H9 (cell line): Measurements from ENCODE around the gene RBBP4. TPM values are rescaled to one million over a fixed set of nuclear protein-coding genes. Genes with fewer than 3 reads are reported as not detected.
A peak's percentile ranks its signal among the peaks of the same experiment; 100 is the strongest.

Source experiments
- DNase-seq: peaks from one replicate; pipeline ENCODE4 v3.0.0-alpha.2; 2017
- H2AFZ ChIP-seq: one replicate; pipeline ENCODE4 v1.6.1; 2013; ENCODE audit warnings: mild to moderate bottlenecking, low read length, control low read depth, moderate library complexity
- H2AK5ac ChIP-seq: 2 replicates; pipeline ENCODE4 v1.6.1; 2013; ENCODE audit warnings: low read length, control low read depth, mixed read lengths; ENCODE audit not compliant: insufficient read length
- H2BK120ac ChIP-seq: one replicate; pipeline ENCODE4 v1.6.1; 2013; ENCODE audit warnings: low read depth, mild to moderate bottlenecking, low read length, control low read depth, inconsistent platforms; ENCODE audit not compliant: poor library complexity, severe bottlenecking
- H2BK12ac ChIP-seq: 2 replicates; pipeline ENCODE4 v1.6.1; 2013; ENCODE audit warnings: low read length, control low read depth, mixed read lengths, low read depth; ENCODE audit not compliant: insufficient read length
- H2BK15ac ChIP-seq: 2 replicates; pipeline ENCODE4 v1.6.1; 2013; ENCODE audit warnings: low read depth, low read length, control low read depth
- H2BK20ac ChIP-seq: one replicate; pipeline ENCODE4 v1.6.1; 2013; ENCODE audit warnings: low read depth, mild to moderate bottlenecking, low read length, control low read depth, inconsistent platforms; ENCODE audit not compliant: poor library complexity, severe bottlenecking
- H2BK5ac ChIP-seq: 2 replicates; pipeline ENCODE4 v1.6.1; 2013; ENCODE audit warnings: low read length, control low read depth, mixed read lengths; ENCODE audit not compliant: insufficient read length
- H3K14ac ChIP-seq: 2 replicates; pipeline ENCODE4 v1.6.1; 2013; ENCODE audit warnings: low read length, control low read depth; ENCODE audit not compliant: insufficient read depth
- H3K18ac ChIP-seq: 2 replicates; pipeline ENCODE4 v1.6.1; 2013; ENCODE audit warnings: low read depth, mild to moderate bottlenecking, mixed read lengths, low read length, control low read depth; ENCODE audit not compliant: insufficient read length
- H3K23ac ChIP-seq: 2 replicates; pipeline ENCODE4 v1.6.1; 2013; ENCODE audit warnings: low read length, control low read depth, mixed read lengths, low read depth; ENCODE audit not compliant: insufficient read length
- H3K23me2 ChIP-seq: 2 replicates; pipeline ENCODE4 v1.6.1; 2013; ENCODE audit warnings: low read depth, mild to moderate bottlenecking, mixed read lengths, low read length, control low read depth; ENCODE audit not compliant: insufficient read length, poor library complexity, severe bottlenecking
- H3K27ac ChIP-seq: 2 replicates; pipeline ENCODE4 v1.5.1; 2013; ENCODE audit warnings: low read length, control low read depth, mixed read lengths, low read depth; ENCODE audit not compliant: insufficient read length
- H3K27me3 ChIP-seq: 2 replicates; pipeline ENCODE4 v1.6.1; 2013; ENCODE audit warnings: low read length, control low read depth, inconsistent platforms; ENCODE audit not compliant: insufficient read depth
- H3K4ac ChIP-seq: 2 replicates; pipeline ENCODE4 v1.6.1; 2013; ENCODE audit warnings: low read depth, mild to moderate bottlenecking, control low read depth, inconsistent platforms, low read length, moderate library complexity
- H3K4me1 ChIP-seq: 2 replicates; pipeline ENCODE4 v1.6.1; 2013; ENCODE audit warnings: low read length, control low read depth, inconsistent platforms; ENCODE audit not compliant: insufficient read depth
- H3K4me2 ChIP-seq: 2 replicates; pipeline ENCODE4 v1.6.1; 2013; ENCODE audit warnings: low read length, control low read depth, mixed read lengths; ENCODE audit not compliant: insufficient read length, insufficient read depth
- H3K56ac ChIP-seq: 2 replicates; pipeline ENCODE4 v1.6.1; 2013; ENCODE audit warnings: low read depth, mild to moderate bottlenecking, mixed read lengths, low read length, control low read depth; ENCODE audit not compliant: insufficient read length
- H3K79me1 ChIP-seq: 2 replicates; pipeline ENCODE4 v1.6.1; 2013; ENCODE audit warnings: low read depth, mild to moderate bottlenecking, moderate library complexity, low read length, control low read depth, inconsistent platforms; ENCODE audit not compliant: insufficient read depth, poor library complexity, severe bottlenecking
- H3K79me2 ChIP-seq: 2 replicates; pipeline ENCODE4 v1.6.1; 2013; ENCODE audit warnings: low read length, control low read depth, inconsistent platforms; ENCODE audit not compliant: insufficient read depth
- H3K9ac ChIP-seq: 2 replicates; pipeline ENCODE4 v1.6.1; 2013; ENCODE audit warnings: low read length, control low read depth, mixed read lengths; ENCODE audit not compliant: insufficient read length; ENCODE audit errors: extremely low read depth
- H3K9me3 ChIP-seq: one replicate; pipeline ENCODE4 v1.6.1; 2013; ENCODE audit warnings: low read depth, low read length, inconsistent platforms; ENCODE audit not compliant: control insufficient read depth
- H3T11ph ChIP-seq: one replicate; pipeline ENCODE4 v1.6.1; 2013; ENCODE audit warnings: mild to moderate bottlenecking, low read length, control low read depth, inconsistent platforms
- H4K20me1 ChIP-seq: one replicate; pipeline ENCODE4 v1.6.1; 2013; ENCODE audit not compliant: control insufficient read depth, insufficient read length, insufficient read depth
- H4K5ac ChIP-seq: 2 replicates; pipeline ENCODE4 v1.6.1; 2013; ENCODE audit warnings: low read depth, mild to moderate bottlenecking, mixed read lengths, low read length, control low read depth; ENCODE audit not compliant: insufficient read length
- H4K8ac ChIP-seq: replicated peaks from 2 replicates; pipeline ENCODE4 v1.6.1; 2013; ENCODE audit warnings: low read length, control low read depth, mixed read lengths, low read depth; ENCODE audit not compliant: insufficient read length
- H4K91ac ChIP-seq: 2 replicates; pipeline ENCODE4 v1.6.1; 2013; ENCODE audit warnings: low read depth, mild to moderate bottlenecking, moderate library complexity, mixed read lengths, low read length, control low read depth; ENCODE audit not compliant: insufficient read length
- H3K27ac Mint-ChIP-seq, 3 experiments: 2 replicates in 2 of 3; 3 replicates in 1 of 3; pipeline ENCODE4 v1.8.0; 2020 to 2021; ENCODE audit warnings: mixed read lengths in 3 of 3, mild to moderate bottlenecking in 1 of 3, moderate library complexity in 1 of 3
- H3K27me3 Mint-ChIP-seq: 2 replicates; pipeline ENCODE4 v1.8.0; 2021; ENCODE audit warnings: low read depth, mild to moderate bottlenecking, moderate library complexity, mixed read lengths
- H3K36me3 Mint-ChIP-seq, 3 experiments: 2 replicates in 2 of 3; 3 replicates in 1 of 3; pipeline ENCODE4 v1.8.0; 2020 to 2021; ENCODE audit warnings: low read depth in 3 of 3, mixed read lengths in 3 of 3; ENCODE audit not compliant: insufficient read depth in 1 of 3
- H3K4me1 Mint-ChIP-seq, 2 experiments: 2 replicates each; pipeline ENCODE4 v1.8.0; 2020; ENCODE audit warnings: mixed read lengths in 2 of 2
- H3K4me3 Mint-ChIP-seq, 2 experiments: 2 replicates in 1 of 2; 3 replicates in 1 of 2; pipeline ENCODE4 v1.8.0; 2020 to 2021; ENCODE audit warnings: mild to moderate bottlenecking in 2 of 2, mixed read lengths in 2 of 2, moderate library complexity in 1 of 2
- H3K9me3 Mint-ChIP-seq, 2 experiments: 2 replicates in 1 of 2; 3 replicates in 1 of 2; pipeline ENCODE4 v1.8.0; 2020; ENCODE audit warnings: mild to moderate bottlenecking in 2 of 2, mixed read lengths in 2 of 2, moderate library complexity in 1 of 2
- CTCF ChIP-seq: fragments of 200-600 bp; sonication (generic); conservative IDR thresholded peaks from 3 replicates; pipeline ENCODE4 v1.8.0; 2021; ENCODE audit warnings: antibody characterized with exemption, mild to moderate bottlenecking
- WGBS: extraction: QIAGEN DNeasy Blood & Tissue Kit; methylation state at CpG from one replicate; pipeline ENCODE4 v1.1.7; 2013; ENCODE audit warnings: missing lambda C conversion rate, low lambda C conversion rate, mixed read lengths; ENCODE audit not compliant: insufficient read length; ENCODE audit errors: extremely low coverage; 5-methylcytosine and 5-hydroxymethylcytosine counted together
- total RNA-seq: library from RNA; stranded (reverse); gene quantifications from 2 replicates; pipeline ENCODE4 v1.2.1, GENCODE V29; 2021

RBBP4 gene
- total RNA-seq, 1 experiment from 2014 or later = 416 TPM

DNA sequence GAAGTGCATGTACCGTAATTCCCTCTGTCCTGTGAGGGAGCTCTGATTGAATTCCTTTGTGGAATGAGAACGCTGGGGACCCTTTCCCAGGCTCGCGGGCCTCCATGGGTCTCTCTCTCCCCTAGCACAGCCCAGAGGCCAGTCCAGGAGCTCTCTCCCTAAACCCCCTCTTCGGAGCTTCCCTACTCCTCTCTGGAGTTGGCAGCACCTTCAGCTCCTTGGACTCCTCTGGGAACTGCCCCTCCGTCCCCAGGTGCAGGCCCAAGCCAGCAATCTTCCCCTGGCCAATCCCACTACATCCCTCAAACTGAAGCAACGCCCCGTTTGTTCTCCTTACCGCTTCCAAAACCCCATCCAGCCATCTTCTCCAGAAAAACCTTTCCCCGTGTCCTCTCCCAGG, 62.1 kb downstream of the RBBP4 start:
- Mint-ChIP-seq H3K27ac (peak overlapping the region in 2 of 3 experiments; percentile 36; a peak in 3 of 7 replicates), H3K9me3 (no peaks in the 10 kb centered on the region), H3K4me3 (peak overlapping the region in 1 of 2 experiments; percentile 43; a peak in 2 of 5 replicates), H3K4me1 (peaks cover 25 to 31% of the 10 kb centered on the region in 2 experiments), H3K27me3 (peaks cover 5% of the 10 kb centered on the region), H3K36me3 (no peaks in the 10 kb centered on the region)
- Histone ChIP-seq H3K23me2 (peaks cover 5% of the 10 kb centered on the region), H3K27me3 (no peaks in the 10 kb centered on the region), H3K18ac (no peak overlapping the region), H4K20me1 (no peaks in the 10 kb centered on the region), H3K79me2 (no peaks in the 10 kb centered on the region), H2BK20ac (no peak overlapping the region), H3K4me1 (peaks cover 2% of the 10 kb centered on the region; the same call in 1 of the 2 replicates), H3K23ac (no peak overlapping the region), H3K4me2 (no peak overlapping the region), H3K9ac (no peak overlapping the region), H3T11ph (no peak overlapping the region), H2BK5ac (no peak overlapping the region), H2AK5ac (no peak overlapping the region), H2AFZ (no peak overlapping the region), H4K91ac (no peak overlapping the region), H4K5ac (no peak overlapping the region), H2BK120ac (no peak overlapping the region), H2BK15ac (no peak overlapping the region), H2BK12ac (no peak overlapping the region), H3K79me1 (no peaks in the 10 kb centered on the region), H3K9me3 (no peaks in the 10 kb centered on the region), H3K4ac (no peak overlapping the region), H3K14ac (no peak overlapping the region; the same call in 1 of the 2 replicates), H4K8ac (no peak overlapping the region), H3K56ac (no peak overlapping the region), H3K27ac (no peak overlapping the region)
- WGBS = no CpG with 5 or more reads among the region's 10 CpGs
- no peak for TF ChIP-seq CTCF
- peak; percentile 45 for DNase-seq
